Tibial nerve (tissue), 3 donors: ENCODE measurements around the gene MAN2A2.

Experiments
- EP300 ChIP-seq, 2 donors: sonication (generic); formaldehyde crosslinking; IDR thresholded peaks; one replicate each; pipeline ENCODE4 v1.6.1; 2017; ENCODE audit warnings: antibody characterized with exemption in 2 of 2, mild to moderate bottlenecking in 1 of 2
- POLR2A ChIP-seq, 2 donors: fragments of 450-650 bp; IDR thresholded peaks; one replicate each; pipeline ENCODE4 v1.6.1; 2017; ENCODE audit warnings: antibody characterized with exemption in 2 of 2, mild to moderate bottlenecking in 2 of 2, moderate library complexity in 2 of 2

DNA sequence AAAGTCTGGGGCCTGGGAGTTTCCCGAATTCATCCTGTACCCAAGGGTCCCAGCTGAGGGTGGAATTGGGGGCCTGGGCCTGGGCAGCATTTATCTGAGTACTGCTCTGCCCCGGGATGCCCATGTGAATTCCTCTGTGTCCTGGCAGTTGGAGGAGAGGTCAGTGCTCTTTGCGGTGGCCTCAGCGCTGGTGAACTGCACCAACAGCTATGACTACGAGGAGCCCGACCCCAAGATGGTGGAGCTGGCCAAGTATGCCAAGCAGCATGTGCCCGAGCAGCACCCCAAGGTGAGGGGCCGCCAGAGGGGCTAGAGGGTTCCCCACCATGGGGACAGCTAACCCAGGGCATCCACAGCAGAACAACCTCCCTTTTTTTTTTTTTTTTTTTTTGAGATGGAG lies 45.4 kb downstream of the MAN2A2 start:
- TF ChIP-seq POLR2A (IDR thresholded peaks at IDR 0.05) (no peak), EP300 (IDR thresholded peaks at IDR 0.05) (no peak)
